Fibroblast of lung (primary cell): ENCODE data around the gene SDS.

Experiments
- CTCF ChIP-seq, 2 donors: IDR thresholded peaks in 1 of 2; conservative IDR thresholded peaks in 1 of 2; 1 replicate in 1 of 2; 2 replicates in 1 of 2; pipeline ENCODE4 v1.5.1; 2011 to 2012; ENCODE audit warnings: low read length in 2 of 2, control low read depth in 1 of 2, inconsistent platforms in 1 of 2, low read depth in 1 of 2, mild to moderate bottlenecking in 1 of 2
- EZH2 ChIP-seq: IDR thresholded peaks from 2 replicates; pipeline ENCODE4 v1.5.1; 2012; ENCODE audit warnings: low read length, control low read depth, mild to moderate bottlenecking; ENCODE audit errors: missing control alignments

- TF ChIP-seq CTCF (conservative IDR thresholded peaks at IDR 0.05 in 1 of 2, IDR thresholded peaks at IDR 0.05 in 1 of 2; ENCODE audit: low read depth in 1 of 2, low read length in 2 of 2): peak; percentile 80 to 91
- TF ChIP-seq EZH2: no peak
Observed at GRCh38 chr12:113424915-113425823, 21.5 kb upstream of the SDS start.
